Activated T-helper 17 cell treated with anti-CD3 and anti-CD28 coated beads, Interleukin-2, amount 50 U/mL, for 72 hours (primary cell): ENCODE results near the gene UBA52. TPM values are rescaled to one million over a fixed set of nuclear protein-coding genes. Genes with fewer than 3 reads are reported as not detected.
"Not testable (repeated sequence)": the region's sequence is repeated elsewhere in the genome, so short reads cannot be mapped to it uniquely, and the experiment has no call there.

Experiments
- ATAC-seq: fragments of 150-1000 bp; cut with Tn5 transposase; replicated peaks from 2 replicates; pipeline ENCODE4 v1.10.0; 2021; ENCODE audit warnings: mild to moderate bottlenecking, moderate library complexity
- H3K27ac Mint-ChIP-seq: one replicate; pipeline ENCODE4 v1.8.0; 2022; ENCODE audit warnings: mixed read lengths
- H3K27me3 Mint-ChIP-seq: one replicate; pipeline ENCODE4 v1.8.0; 2022; ENCODE audit warnings: mixed read lengths
- H3K36me3 Mint-ChIP-seq: one replicate; pipeline ENCODE4 v1.8.0; 2022; ENCODE audit warnings: low read depth, mild to moderate bottlenecking, mixed read lengths
- H3K4me1 Mint-ChIP-seq: one replicate; pipeline ENCODE4 v1.8.0; 2022; ENCODE audit warnings: mixed read lengths
- H3K4me3 Mint-ChIP-seq: one replicate; pipeline ENCODE4 v1.8.0; 2022; ENCODE audit warnings: mild to moderate bottlenecking, mixed read lengths
- H3K9me3 Mint-ChIP-seq: one replicate; pipeline ENCODE4 v1.8.0; 2022; ENCODE audit warnings: mixed read lengths
- total RNA-seq, 2 donors: library from RNA; stranded (reverse); gene quantifications; one replicate each; pipeline ENCODE4 v1.2.3, GENCODE V29; 2022

The UBA52 gene
- total RNA-seq, 2 donors from 2014 or later, result 1,569 to 1,681 TPM

- H3K4me1 Mint-ChIP-seq, result peaks cover 16% of the 10 kb centered on the region
- H3K36me3 Mint-ChIP-seq, result peaks cover 73% of the 10 kb centered on the region
- ATAC-seq, result no peak
- H3K9me3 Mint-ChIP-seq, result no peaks in the 10 kb centered on the region
- H3K27ac Mint-ChIP-seq, result no peak overlapping the region
- no peak overlapping the region for H3K4me3 Mint-ChIP-seq
- no peaks in the 10 kb centered on the region for H3K27me3 Mint-ChIP-seq
These were observed 4.7 kb downstream of the UBA52 start for GRCh38 chr19:18576383-18576782.

GRCh38 chr19:18577365-18577914 is 5.8 kb downstream of the UBA52 start:
- H3K9me3 Mint-ChIP-seq, result no peaks in the 10 kb centered on the region
- no peak overlapping the region for H3K27ac Mint-ChIP-seq
- no peaks in the 10 kb centered on the region for H3K27me3 Mint-ChIP-seq
- peaks cover 11% of the 10 kb centered on the region for H3K4me1 Mint-ChIP-seq
- peaks cover 62% of the 10 kb centered on the region for H3K36me3 Mint-ChIP-seq
- no peak for ATAC-seq
- H3K4me3 Mint-ChIP-seq, result no peak overlapping the region

- ATAC-seq, result no peak
- H3K4me1 Mint-ChIP-seq, result peaks cover 4% of the 10 kb centered on the region
- H3K9me3 Mint-ChIP-seq, result no peaks in the 10 kb centered on the region
- H3K27me3 Mint-ChIP-seq, result no peaks in the 10 kb centered on the region
- H3K36me3 Mint-ChIP-seq, result peaks cover 34% of the 10 kb centered on the region
- no peak overlapping the region for H3K27ac Mint-ChIP-seq
- no peak overlapping the region for H3K4me3 Mint-ChIP-seq
These were observed 8.7 kb downstream of the UBA52 start for GRCh38 chr19:18580311-18580710.

- ATAC-seq, result no peak
- peaks cover 19% of the 10 kb centered on the region for H3K36me3 Mint-ChIP-seq
- no peak overlapping the region for H3K4me3 Mint-ChIP-seq
- H3K9me3 Mint-ChIP-seq, result no peaks in the 10 kb centered on the region
- H3K4me1 Mint-ChIP-seq, result peaks cover 10% of the 10 kb centered on the region
- H3K27me3 Mint-ChIP-seq, result no peaks in the 10 kb centered on the region
- H3K27ac Mint-ChIP-seq, result peak overlapping the region; percentile 12
These were observed 14.6 kb downstream of the UBA52 start for GRCh38 chr19:18586306-18586705.

- no peak for ATAC-seq
- Mint-ChIP-seq H3K27me3 (no peaks in the 10 kb centered on the region), H3K4me3 (peak overlapping the region; percentile 91), H3K36me3 (peaks cover 25% of the 10 kb centered on the region), H3K4me1 (peaks cover 10% of the 10 kb centered on the region), H3K27ac (no peak overlapping the region), H3K9me3 (no peaks in the 10 kb centered on the region)
These were observed 15.9 kb downstream of the UBA52 start for GRCh38 chr19:18587561-18587960.

GRCh38 chr19:18587962-18588610 is 16.4 kb downstream of the UBA52 start:
- H3K36me3 Mint-ChIP-seq, result peaks cover 25% of the 10 kb centered on the region
- H3K27me3 Mint-ChIP-seq, result no peaks in the 10 kb centered on the region
- H3K27ac Mint-ChIP-seq, result peak overlapping the region; percentile 92
- peak overlapping the region; percentile 91 for H3K4me3 Mint-ChIP-seq
- ATAC-seq, result peak; percentile 4
- H3K9me3 Mint-ChIP-seq, result no peaks in the 10 kb centered on the region
- peaks cover 10% of the 10 kb centered on the region for H3K4me1 Mint-ChIP-seq

- peak within 1 kb of the TSS; percentile 91 for H3K4me3 Mint-ChIP-seq
- no peaks in the 10 kb centered on the region for H3K27me3 Mint-ChIP-seq
- peaks cover 10% of the 10 kb centered on the region for H3K4me1 Mint-ChIP-seq
- H3K27ac Mint-ChIP-seq, result peak within 1 kb of the TSS; percentile 93
- peaks cover 25% of the 10 kb centered on the region for H3K36me3 Mint-ChIP-seq
- peak; percentile 88 for ATAC-seq
- no peaks in the 10 kb centered on the region for H3K9me3 Mint-ChIP-seq
These were observed 17.1 kb downstream of the UBA52 start, which contains the start of gene REX1BD for GRCh38 chr19:18588611-18589379. Gene REX1BD (plus strand): TSS chr19:18588798. CDS start chr19:18588802, 4 bp downstream.

GRCh38 chr19:18589380-18590272 is 18.0 kb downstream of the UBA52 start:
- H3K9me3 Mint-ChIP-seq, result no peaks in the 10 kb centered on the region
- peaks cover 12% of the 10 kb centered on the region for H3K4me1 Mint-ChIP-seq

GRCh38 chr19:18590273-18591272 is 18.9 kb downstream of the UBA52 start:
- Mint-ChIP-seq H3K9me3 (no peaks in the 10 kb centered on the region), H3K36me3 (peaks cover 25% of the 10 kb centered on the region)

More at GRCh38 chr19:18589380-18590272, 18.0 kb downstream of the UBA52 start:
- Mint-ChIP-seq H3K4me3 (peak overlapping the region; percentile 91), H3K27ac (peak overlapping the region; percentile 93), H3K27me3 (no peaks in the 10 kb centered on the region), H3K36me3 (peaks cover 25% of the 10 kb centered on the region)
- peak; percentile 65 for ATAC-seq

GRCh38 chr19:18591735-18592385 is 20.2 kb downstream of the UBA52 start:
- Mint-ChIP-seq H3K27me3 (no peaks in the 10 kb centered on the region), H3K4me3 (peak overlapping the region; percentile 91), H3K4me1 (peaks cover 14% of the 10 kb centered on the region), H3K36me3 (peaks cover 25% of the 10 kb centered on the region), H3K27ac (no peak overlapping the region), H3K9me3 (no peaks in the 10 kb centered on the region)
- ATAC-seq, result no peak

More at GRCh38 chr19:18590273-18591272, 18.9 kb downstream of the UBA52 start:
- no peak for ATAC-seq
- Mint-ChIP-seq H3K27ac (peak overlapping the region; percentile 93), H3K4me1 (peaks cover 14% of the 10 kb centered on the region), H3K4me3 (peak overlapping the region; percentile 91), H3K27me3 (no peaks in the 10 kb centered on the region)

- ATAC-seq, H3K4me3 Mint-ChIP-seq, H3K27me3 Mint-ChIP-seq, H3K9me3 Mint-ChIP-seq, H3K27ac Mint-ChIP-seq: not testable (repeated sequence)
- peaks cover 14% of the 10 kb centered on the region for H3K4me1 Mint-ChIP-seq
- peaks cover 25% of the 10 kb centered on the region for H3K36me3 Mint-ChIP-seq
These were observed 21.1 kb downstream of the UBA52 start for GRCh38 chr19:18592732-18593131.

- H3K36me3 Mint-ChIP-seq, result peaks cover 25% of the 10 kb centered on the region
- no peaks in the 10 kb centered on the region for H3K27me3 Mint-ChIP-seq
- no peak overlapping the region for H3K27ac Mint-ChIP-seq
- no peak for ATAC-seq
- H3K9me3 Mint-ChIP-seq, result no peaks in the 10 kb centered on the region
- H3K4me3 Mint-ChIP-seq, result peak overlapping the region; percentile 64
- peaks cover 8% of the 10 kb centered on the region for H3K4me1 Mint-ChIP-seq
These were observed 21.9 kb downstream of the UBA52 start for GRCh38 chr19:18593367-18594095.
